ENCODE results near the gene SLC25A39. TPM values are rescaled to one million over a fixed set of nuclear protein-coding genes. Genes with fewer than 3 reads are reported as not detected.
A peak's percentile ranks its signal among the peaks of the same experiment; 100 is the strongest.

The SLC25A39 gene
- total and polyA plus RNA-seq, 2 of the 13 experiments (the other 11 are each of a cell fraction or from before 2014, with no cell fraction given), result 144 to 151 TPM

- TF ChIP-seq SRSF4 (IDR thresholded peaks at IDR 0.05; ENCODE audit: low read depth, low read length, poor library complexity, severe bottlenecking) (no peak), HMG20A (CRISPR knock-in tag; IDR thresholded peaks at IDR 0.05; ENCODE audit: borderline replicate concordance) (no peak), SMARCE1 (IDR thresholded peaks at IDR 0.05; ENCODE audit: borderline replicate concordance) (no peak), AGO1 (IDR thresholded peaks at IDR 0.05; ENCODE audit: low read depth, low read length, poor library complexity, severe bottlenecking) (no peak), PHF21A (CRISPR knock-in tag; IDR thresholded peaks at IDR 0.05) (no peak), ZNF512 (CRISPR knock-in tag; IDR thresholded peaks at IDR 0.05) (no peak), MXD1 (CRISPR knock-in tag; IDR thresholded peaks at IDR 0.05) (peak; percentile 41; the same call in 1 of the 2 replicates), MYC (CRISPR knock-in tag; IDR thresholded peaks at IDR 0.05; ENCODE audit: borderline replicate concordance) (peak; percentile 39; the same call in 1 of the 2 replicates), ZNF3 (CRISPR knock-in tag; IDR thresholded peaks at IDR 0.05) (peak; percentile 19; the same call in 1 of the 2 replicates), TFE3 (CRISPR knock-in tag; IDR thresholded peaks at IDR 0.05) (no peak), ZEB1 (IDR thresholded peaks at IDR 0.05; ENCODE audit: insufficient replicate concordance, low read depth) (no peak), HOMEZ (CRISPR knock-in tag; IDR thresholded peaks at IDR 0.05; ENCODE audit: low read depth) (no peak), ZSCAN30 (CRISPR knock-in tag; IDR thresholded peaks at IDR 0.05) (no peak), ZNF615 (CRISPR knock-in tag; IDR thresholded peaks at IDR 0.05; ENCODE audit: borderline replicate concordance) (no peak), ZNF30 (CRISPR knock-in tag; IDR thresholded peaks at IDR 0.05) (no peak), MEF2D (CRISPR knock-in tag; IDR thresholded peaks at IDR 0.05) (peak; percentile 54; the same call in 1 of the 2 replicates), JUND (CRISPR knock-in tag; IDR thresholded peaks at IDR 0.05) (no peak), FOXO4 (CRISPR knock-in tag; conservative IDR thresholded peaks at IDR 0.05) (no peak), ZNF704 (CRISPR knock-in tag; IDR thresholded peaks at IDR 0.05; ENCODE audit: borderline replicate concordance) (no peak), CCAR2 (optimal IDR thresholded peaks at IDR 0.05; ENCODE audit: low read depth, low read length) (no peak), THAP11 (CRISPR knock-in tag; IDR thresholded peaks at IDR 0.05) (no peak), SYNCRIP (IDR thresholded peaks at IDR 0.05; ENCODE audit: insufficient read depth, low read depth, low read length) (no peak)
Measured at GRCh38 chr17:44324092-44324570, 492 bp downstream of the SLC25A39 start (continued).
